Islet precursor cell (in vitro differentiated cells): Measurements from ENCODE around the gene BRIP1.
"Not testable (repeated sequence)": the region's sequence is repeated elsewhere in the genome, so short reads cannot be mapped to it uniquely, and the experiment has no call there.

Experiments used
- DNase-seq: peaks from one replicate; pipeline ENCODE4 v3.0.0-alpha.2; 2018

The BRIP1 gene

DNA sequence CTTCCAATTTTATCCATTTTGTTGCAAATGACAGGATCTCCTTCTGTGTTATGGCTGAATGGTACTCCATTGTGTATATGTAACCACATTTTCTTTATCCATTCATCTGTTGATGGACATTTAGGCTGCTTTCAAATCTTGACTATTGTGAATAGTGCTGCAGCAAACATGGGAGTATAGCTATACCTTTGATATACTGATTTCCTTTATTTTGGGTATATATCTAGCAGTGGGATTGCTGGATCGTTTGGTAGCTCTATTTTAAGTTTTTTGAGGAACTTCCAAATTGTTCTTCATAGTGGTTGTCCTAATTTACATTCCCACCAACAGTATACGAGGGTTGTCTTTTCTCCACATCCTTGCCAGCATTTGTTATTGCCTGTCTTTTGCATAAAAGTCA, 67.8 kb downstream of the BRIP1 start:
- DNase-seq = no peak

DNA sequence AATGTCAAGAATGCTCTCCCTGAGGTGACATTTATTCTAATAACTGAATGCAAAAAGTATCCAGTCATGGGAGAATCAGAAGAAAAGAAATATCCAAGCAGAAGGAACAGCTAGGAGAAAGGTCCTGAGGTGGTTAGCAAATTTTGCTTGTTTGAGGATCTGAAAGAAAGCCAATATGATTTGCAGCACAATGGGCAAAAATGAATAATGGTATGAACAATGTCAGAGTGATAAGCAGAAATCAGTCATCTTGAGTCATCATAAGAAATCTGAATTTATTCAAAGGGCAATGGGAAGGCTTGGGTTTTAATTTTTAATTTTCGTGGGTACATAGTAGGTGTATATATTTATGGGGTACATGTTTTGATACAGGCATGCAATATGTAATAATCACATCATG, 68.5 kb downstream of the BRIP1 start:
- DNase-seq = no peak

DNA sequence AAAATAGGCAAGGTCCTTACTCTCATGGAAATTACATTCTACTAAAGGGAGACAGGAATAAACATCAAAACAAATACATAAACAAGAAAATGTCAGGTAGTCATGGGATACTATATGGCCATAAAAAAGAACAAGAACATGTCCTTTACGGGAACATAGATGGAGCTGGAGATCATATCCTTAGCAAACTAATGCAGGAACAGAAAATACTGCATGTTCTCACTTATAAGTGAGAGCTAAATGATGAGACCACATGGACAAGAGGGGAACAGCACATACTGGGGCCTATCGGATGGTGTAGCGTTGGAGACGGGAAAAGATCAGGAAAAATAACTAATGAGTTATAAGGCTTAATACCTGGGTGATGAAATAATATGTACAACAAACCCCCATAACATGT, 69.1 kb downstream of the BRIP1 start:
- DNase-seq = no peak

GRCh38 chr17:61793565-61793964, 69.8 kb downstream of the BRIP1 start:
- no peak for DNase-seq

- DNase-seq = no peak
These were observed 73.5 kb downstream of the BRIP1 start for GRCh38 chr17:61789872-61790271.

DNA sequence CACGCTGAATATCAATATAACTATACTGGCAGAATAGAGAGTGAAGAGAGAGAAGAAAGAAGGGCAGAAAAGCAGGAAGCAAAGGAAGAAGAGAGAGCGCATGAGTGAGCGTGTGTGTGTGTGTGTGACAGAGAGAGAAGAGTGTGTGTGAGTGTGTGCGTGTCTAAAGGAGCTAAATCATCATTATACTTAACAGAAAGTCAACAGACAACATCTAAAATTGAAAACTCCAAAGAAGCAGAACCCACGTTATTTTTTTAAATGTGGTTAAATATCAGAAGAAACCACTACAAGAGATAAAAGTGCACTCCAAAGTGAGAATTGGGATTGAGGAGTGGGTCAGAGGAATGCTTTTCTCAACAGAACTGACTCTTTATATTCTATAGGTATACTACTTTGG, 77.2 kb downstream of the BRIP1 start:
- DNase-seq = no peak

DNA sequence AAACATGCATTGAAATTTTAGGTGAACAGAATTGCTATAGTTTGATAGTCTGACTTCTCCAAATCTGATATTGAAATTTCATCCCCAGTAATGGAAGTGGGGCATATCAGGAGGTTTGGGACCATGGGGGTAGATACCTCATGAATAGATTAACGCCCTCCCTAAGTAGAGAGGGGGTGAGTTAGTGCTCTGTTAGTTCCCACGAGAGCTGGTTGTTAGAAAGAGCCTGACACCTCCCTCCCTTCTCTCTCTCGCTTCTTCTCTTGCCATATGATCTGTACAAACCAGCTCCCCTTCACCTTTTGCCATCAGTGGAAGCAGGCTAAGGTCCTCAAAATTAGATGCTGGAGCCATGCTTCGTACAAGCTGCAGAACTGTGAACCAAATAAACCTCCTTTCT, 78.8 kb downstream of the BRIP1 start:
- no peak for DNase-seq

DNA sequence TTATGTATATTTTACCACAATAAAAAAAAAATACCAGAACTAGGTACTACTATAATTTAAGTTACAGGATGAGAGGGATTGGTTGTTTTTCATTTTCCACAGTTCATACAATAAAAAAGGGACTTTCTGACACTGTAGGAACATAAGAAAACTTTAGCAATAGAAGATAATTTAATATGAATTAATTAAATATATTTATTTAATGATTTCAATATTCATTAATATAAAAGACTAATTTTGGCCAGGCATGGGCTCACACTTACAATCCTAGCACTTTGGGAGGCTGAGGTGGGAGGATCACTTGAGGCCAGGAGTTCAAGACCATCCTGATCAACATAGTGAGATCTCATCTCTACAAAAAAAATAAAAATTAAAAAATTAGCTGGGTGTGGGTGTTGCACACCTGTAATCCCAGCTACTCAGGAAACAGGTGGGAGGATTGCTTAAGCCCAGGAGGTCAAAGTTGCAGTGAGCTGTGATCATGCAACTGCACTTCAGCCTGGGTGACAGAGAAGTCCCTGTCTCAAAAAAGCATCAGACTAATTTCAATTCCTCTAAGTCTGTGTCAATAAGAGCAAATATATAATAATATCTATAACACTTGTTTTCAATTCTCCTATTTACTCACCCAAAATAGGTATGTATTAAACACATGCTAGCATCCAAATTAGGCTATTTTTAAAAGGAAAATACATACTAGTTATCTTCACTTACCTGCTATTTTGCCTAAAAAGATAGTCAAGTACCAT, 79.6 kb downstream of the BRIP1 start:
- DNase-seq = no peak

- DNase-seq = no peak
These were observed 80.2 kb downstream of the BRIP1 start for GRCh38 chr17:61783120-61783519.

- no peak for DNase-seq
These were observed 80.6 kb downstream of the BRIP1 start for GRCh38 chr17:61782683-61783082.

GRCh38 chr17:61775364-61775763, 88.0 kb downstream of the BRIP1 start:
- no peak for DNase-seq

- DNase-seq = no peak
These were observed 88.6 kb downstream of the BRIP1 start for GRCh38 chr17:61774724-61775123.

DNA sequence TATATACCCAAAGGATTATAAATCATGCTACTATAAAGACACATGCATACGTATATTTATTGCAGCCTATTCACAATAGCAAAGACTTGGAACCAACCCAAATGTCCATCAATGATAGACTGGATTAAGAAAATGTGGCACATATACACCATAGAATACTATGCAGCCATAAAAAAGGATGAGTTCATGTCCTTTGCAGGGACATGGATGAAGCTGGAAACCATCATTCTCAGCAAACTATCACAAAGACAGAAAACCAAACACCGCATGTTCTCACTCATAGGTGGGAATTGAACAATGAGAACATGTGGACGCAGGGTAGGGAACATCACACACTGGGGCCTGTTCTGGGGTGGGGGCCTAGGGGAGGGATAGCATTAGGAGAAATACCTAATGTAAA, 89.2 kb downstream of the BRIP1 start:
- DNase-seq = not testable (repeated sequence)

- DNase-seq = no peak
These were observed 92.4 kb downstream of the BRIP1 start for GRCh38 chr17:61770752-61771533.

DNA sequence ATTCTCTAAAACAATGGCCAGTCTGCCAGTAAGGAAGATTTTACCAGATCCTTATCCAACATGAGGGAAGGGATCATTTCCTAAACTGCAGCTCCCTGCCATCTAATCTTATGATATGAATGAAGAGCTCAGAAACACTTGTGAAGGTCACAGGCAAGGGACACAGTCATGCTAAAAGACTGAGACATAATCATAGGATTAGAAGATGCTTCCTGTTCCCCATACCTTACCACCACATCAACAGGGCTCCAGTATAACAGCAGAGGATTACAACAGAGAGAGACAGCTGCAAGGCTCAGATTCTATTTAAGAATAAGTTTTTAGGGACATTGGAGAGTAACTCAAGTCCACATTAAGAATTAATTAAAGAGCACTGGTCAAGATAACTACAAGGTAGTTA, 93.3 kb downstream of the BRIP1 start:
- no peak for DNase-seq

DNA sequence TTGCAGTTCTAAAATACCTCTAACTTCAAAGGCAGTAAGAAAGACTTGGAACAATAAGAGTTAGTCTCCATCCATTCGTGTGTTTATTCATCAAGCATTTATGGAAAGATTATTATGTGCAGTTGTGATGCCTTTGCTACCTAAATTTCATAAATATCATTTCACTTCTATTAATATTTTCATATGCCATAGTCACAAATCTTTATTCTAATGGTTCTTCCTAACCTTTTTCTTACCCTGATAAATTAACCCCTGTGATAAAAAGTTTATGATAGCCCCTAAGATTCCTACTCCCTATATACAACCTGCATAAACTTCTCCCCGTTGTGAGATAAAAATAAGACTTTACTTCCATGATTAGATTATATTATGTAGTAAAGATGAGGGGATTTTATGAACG, 94.9 kb downstream of the BRIP1 start:
- no peak for DNase-seq

DNA sequence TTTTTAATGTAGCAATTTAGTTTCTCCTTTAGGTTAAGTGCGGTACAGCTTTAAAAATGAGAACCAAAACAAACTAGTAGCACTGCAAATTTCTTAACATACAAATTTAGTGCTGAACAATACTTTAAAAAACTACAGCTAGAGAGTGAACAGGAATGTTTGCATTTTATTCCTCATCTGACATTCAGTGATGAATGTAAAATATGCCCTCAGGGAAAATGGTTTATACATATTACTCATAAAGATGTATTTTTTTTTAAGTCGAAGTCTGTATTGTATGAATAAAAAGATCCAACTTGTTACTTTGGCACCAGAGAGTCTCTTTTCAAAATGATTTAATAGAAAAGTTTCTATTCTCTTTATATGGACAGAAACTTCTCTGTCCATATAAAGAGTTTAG, 96.8 kb downstream of the BRIP1 start:
- DNase-seq = no peak

- DNase-seq = no peak
These were observed 98.5 kb downstream of the BRIP1 start for GRCh38 chr17:61764846-61765245.

DNA sequence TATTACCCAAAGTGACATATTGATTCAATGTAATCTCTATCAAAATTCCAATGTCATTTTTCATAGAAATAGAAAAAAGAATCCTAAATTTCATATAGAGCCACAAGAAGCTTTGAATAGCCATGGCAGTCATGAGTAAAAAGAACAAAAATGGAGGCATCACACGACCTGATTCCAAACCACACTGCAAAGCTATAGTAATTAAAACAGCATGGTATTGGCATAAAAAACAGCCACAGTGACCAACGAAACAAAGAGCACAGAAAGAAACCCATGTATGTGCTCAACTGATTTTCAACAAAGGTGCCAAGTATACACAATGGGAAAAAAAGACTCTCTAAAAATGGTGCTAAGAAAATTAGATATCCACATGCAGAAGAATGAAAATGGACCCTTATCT, 101.5 kb downstream of the BRIP1 start:
- DNase-seq = no peak

- no peak for DNase-seq
These were observed 104.0 kb downstream of the BRIP1 start for GRCh38 chr17:61759362-61759761.

DNA sequence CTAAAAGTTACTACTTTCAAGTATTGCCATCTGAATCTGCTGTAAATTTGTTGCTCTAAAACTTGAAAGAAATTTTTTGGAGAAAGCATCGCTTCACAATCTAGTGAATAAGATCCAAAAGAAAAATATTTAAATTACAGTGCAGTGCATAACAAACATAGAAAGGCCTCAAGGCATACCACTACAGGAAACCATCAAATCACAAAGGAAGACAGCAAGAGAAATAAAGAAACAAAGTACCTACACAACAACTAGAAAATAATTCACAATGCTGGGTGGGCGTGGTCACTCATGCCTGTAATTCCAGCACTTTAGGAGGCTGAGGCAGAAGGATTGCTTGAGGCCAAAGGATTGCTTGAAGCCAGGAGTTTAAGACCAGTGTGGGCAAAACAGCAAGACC, 104.9 kb downstream of the BRIP1 start:
- DNase-seq = no peak

- DNase-seq = no peak
These were observed 106.2 kb downstream of the BRIP1 start for GRCh38 chr17:61757168-61757567.

DNA sequence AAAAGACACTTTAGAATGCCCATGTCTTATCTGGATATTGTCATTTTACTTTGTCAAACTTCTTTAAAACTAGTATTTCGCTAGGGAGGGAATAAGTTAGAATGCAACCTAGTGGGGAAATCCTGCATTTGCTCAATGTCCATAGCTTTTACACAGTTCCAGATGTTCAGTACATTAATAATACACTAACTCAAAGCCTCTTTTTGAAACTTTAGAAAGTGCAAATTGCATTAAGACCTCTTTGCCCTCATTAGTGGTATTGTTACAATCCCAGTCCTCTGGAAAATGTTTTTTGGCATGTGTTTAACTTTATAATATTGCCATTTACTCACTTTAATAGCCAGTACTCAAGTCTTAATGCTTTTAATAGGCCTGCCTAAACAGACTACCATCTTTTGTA, 106.8 kb downstream of the BRIP1 start:
- no peak for DNase-seq

GRCh38 chr17:61755668-61756067, 107.7 kb downstream of the BRIP1 start:
- no peak for DNase-seq

DNA sequence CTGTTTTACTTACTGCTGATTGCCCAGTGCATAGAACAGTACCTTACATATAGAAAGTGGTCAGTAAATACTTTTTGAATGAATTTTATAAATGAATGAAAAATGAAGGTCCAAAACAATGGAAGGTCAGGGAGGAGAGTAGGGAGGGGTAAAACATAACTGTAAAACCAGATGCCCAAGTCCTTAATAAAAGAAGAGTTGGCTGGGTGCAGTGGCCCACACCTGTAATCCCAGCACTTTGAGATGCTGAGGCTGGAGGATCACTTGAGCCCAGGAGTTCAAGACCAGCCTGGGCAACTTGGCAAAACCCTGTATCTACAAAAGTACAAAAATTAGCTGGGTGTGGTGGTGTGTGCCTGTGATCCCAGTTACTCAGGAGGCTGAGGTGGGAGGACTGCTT, 108.2 kb downstream of the BRIP1 start:
- no peak for DNase-seq
